GM21529 (cell line): ENCODE data around the gene LRFN2.

ENCODE experiments used
- ATAC-seq: cut with Tn5 transposase; IDR thresholded peaks from one replicate; pipeline ENCODE4 v1.9.1; 2021; ENCODE audit not compliant: unreplicated experiment

LRFN2 gene

GRCh38 chr6:40545954-40546353, 41.2 kb downstream of the LRFN2 start:
- ATAC-seq, result no peak

- no peak for ATAC-seq
These were observed 43.4 kb downstream of the LRFN2 start for GRCh38 chr6:40543776-40544175.

GRCh38 chr6:40543146-40543545, 44.0 kb downstream of the LRFN2 start:
- ATAC-seq, result no peak

- no peak for ATAC-seq
These were observed 44.9 kb downstream of the LRFN2 start for GRCh38 chr6:40542175-40542764.

GRCh38 chr6:40541556-40542174, 45.5 kb downstream of the LRFN2 start:
- no peak for ATAC-seq

GRCh38 chr6:40540790-40541189, 46.4 kb downstream of the LRFN2 start:
- no peak for ATAC-seq

- ATAC-seq, result no peak
These were observed 47.3 kb downstream of the LRFN2 start for GRCh38 chr6:40539853-40540252.

GRCh38 chr6:40538556-40538955, 48.6 kb downstream of the LRFN2 start:
- ATAC-seq, result no peak

GRCh38 chr6:40537446-40537845, 49.7 kb downstream of the LRFN2 start:
- no peak for ATAC-seq

GRCh38 chr6:40536442-40536841, 50.7 kb downstream of the LRFN2 start:
- ATAC-seq, result no peak

GRCh38 chr6:40535819-40536380, 51.3 kb downstream of the LRFN2 start:
- no peak for ATAC-seq

- ATAC-seq, result no peak
These were observed 51.9 kb downstream of the LRFN2 start for GRCh38 chr6:40535110-40535818.

GRCh38 chr6:40532349-40533000, 54.7 kb downstream of the LRFN2 start:
- ATAC-seq, result no peak

- no peak for ATAC-seq
These were observed 57.2 kb downstream of the LRFN2 start for GRCh38 chr6:40529919-40530318.

GRCh38 chr6:40529040-40529439, 58.1 kb downstream of the LRFN2 start:
- no peak for ATAC-seq

- no peak for ATAC-seq
These were observed 59.1 kb downstream of the LRFN2 start for GRCh38 chr6:40528051-40528450.

GRCh38 chr6:40526036-40526435, 61.1 kb downstream of the LRFN2 start:
- ATAC-seq, result no peak

- no peak for ATAC-seq
These were observed 62.2 kb downstream of the LRFN2 start for GRCh38 chr6:40524797-40525585.

GRCh38 chr6:40523505-40524172, 63.5 kb downstream of the LRFN2 start:
- ATAC-seq, result no peak

- no peak for ATAC-seq
These were observed 65.7 kb downstream of the LRFN2 start for GRCh38 chr6:40521496-40521895.
